B cell (primary cell): Measurements from ENCODE around the gene NEK11.

Experiments
- EZH2 ChIP-seq: IDR thresholded peaks from 2 replicates; pipeline ENCODE4 v1.6.1; 2012; ENCODE audit warnings: borderline replicate concordance, low read depth, mild to moderate bottlenecking, moderate library complexity, low read length; ENCODE audit not compliant: insufficient read depth, poor library complexity, severe bottlenecking
- TF ChIP-seq, protein P1 (sequence below): fragments of 200-600 bp; IDR thresholded peaks from one replicate; pipeline ENCODE4 v1.8.0; 2022; ENCODE audit warnings: antibody characterized with exemption, mild to moderate bottlenecking

- no peak for TF ChIP-seq EZH2
- TF ChIP-seq, protein P1, sequence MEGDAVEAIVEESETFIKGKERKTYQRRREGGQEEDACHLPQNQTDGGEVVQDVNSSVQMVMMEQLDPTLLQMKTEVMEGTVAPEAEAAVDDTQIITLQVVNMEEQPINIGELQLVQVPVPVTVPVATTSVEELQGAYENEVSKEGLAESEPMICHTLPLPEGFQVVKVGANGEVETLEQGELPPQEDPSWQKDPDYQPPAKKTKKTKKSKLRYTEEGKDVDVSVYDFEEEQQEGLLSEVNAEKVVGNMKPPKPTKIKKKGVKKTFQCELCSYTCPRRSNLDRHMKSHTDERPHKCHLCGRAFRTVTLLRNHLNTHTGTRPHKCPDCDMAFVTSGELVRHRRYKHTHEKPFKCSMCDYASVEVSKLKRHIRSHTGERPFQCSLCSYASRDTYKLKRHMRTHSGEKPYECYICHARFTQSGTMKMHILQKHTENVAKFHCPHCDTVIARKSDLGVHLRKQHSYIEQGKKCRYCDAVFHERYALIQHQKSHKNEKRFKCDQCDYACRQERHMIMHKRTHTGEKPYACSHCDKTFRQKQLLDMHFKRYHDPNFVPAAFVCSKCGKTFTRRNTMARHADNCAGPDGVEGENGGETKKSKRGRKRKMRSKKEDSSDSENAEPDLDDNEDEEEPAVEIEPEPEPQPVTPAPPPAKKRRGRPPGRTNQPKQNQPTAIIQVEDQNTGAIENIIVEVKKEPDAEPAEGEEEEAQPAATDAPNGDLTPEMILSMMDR: no peak
These were observed 18.4 kb upstream of the NEK11 start for GRCh38 chr3:131008326-131008725.
